OCI-M1 (cell line): ENCODE data around the gene NEDD8.
A peak's percentile ranks its signal among the peaks of the same experiment; 100 is the strongest.

Experiments
- DNase-seq: peaks from one replicate; lab custom pipeline; 2025; lab: John Stamatoyannopoulos, UW

NEDD8 gene

DNA sequence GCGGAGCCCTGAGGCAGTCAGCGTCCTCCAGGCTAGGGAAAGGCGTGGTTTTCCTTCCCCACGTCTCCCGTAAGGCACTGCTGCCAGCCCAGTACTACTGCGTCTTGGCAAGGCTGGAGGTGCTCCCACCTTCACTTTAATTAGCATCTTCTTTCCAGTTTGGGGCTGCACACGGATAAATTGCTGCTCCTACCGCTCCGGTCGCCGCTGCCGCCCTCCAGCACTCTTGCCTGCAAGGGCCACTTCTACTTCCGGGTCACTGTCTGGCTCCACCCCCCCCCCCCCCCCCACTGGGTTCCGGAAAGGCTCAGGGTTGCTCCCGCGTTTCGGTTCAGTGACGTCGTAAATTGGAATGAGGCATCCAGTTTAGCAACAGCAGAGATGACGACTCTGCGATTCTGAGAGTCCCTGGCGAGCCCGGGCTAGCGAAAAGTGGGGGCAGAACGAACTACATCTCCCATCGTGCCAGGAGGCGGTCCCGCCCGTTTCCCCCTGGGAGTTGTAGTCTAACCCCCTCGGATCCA is at the start of gene NEDD8:
Gene NEDD8 (minus strand): TSS at position 247 of the 524 bp plus-strand sequence. CDS start 100 bp downstream, at position 147.
- peak; percentile 92 for DNase-seq

DNA sequence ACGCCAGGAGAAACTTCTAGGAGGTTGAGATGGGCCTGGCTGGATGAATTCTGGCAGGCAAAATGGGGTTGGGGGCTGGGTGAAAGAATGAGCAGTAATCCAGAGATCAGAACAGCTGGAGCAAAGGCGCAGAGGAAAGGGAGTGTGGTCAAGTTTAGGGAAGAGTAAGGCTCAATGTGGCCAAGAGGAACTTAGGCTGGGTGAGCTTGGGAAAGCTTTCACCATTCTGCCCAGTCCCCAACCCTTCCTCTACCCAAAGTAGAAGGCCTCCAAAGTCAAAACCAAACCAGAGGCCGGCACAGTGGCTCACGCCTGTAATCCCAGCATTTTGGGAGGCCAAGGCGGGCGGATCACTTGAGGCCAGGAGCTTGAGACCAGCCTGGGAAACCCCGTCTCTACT is 49.5 kb upstream of the NEDD8 start:
- no peak for DNase-seq

DNA sequence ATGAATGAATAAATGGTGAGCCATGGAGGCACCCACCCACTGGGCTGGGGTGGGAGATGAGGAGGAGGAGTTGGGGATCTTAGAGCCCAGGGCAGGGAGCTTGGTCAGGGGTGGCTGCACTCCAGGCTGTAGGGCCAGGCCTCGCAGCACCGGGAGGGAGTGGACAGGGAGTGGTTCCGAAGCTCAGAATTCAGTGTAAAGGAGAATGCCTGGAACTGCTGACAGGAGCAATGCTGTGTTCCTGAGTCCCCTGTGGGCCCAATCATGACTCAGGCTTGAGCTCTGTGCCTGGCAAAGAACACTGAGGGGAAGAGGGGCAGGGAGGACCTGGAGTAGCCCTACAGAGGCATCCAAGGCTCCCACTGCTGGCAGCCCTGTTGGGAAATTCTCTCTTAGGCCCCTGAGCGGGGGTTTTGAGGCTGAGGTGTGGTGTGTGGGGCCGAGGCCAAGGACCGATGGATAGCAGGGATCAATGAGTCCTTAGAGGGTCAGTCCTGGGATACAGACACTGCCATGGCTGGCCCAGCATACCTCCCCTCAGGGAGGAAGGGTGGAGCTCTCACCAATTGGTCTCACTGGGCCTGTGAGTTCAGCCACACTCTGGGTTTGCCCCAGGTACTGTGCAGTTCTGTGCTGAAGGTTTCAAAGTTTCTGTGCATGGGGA is 48.8 kb upstream of the NEDD8 start:
- DNase-seq, result no peak

DNA sequence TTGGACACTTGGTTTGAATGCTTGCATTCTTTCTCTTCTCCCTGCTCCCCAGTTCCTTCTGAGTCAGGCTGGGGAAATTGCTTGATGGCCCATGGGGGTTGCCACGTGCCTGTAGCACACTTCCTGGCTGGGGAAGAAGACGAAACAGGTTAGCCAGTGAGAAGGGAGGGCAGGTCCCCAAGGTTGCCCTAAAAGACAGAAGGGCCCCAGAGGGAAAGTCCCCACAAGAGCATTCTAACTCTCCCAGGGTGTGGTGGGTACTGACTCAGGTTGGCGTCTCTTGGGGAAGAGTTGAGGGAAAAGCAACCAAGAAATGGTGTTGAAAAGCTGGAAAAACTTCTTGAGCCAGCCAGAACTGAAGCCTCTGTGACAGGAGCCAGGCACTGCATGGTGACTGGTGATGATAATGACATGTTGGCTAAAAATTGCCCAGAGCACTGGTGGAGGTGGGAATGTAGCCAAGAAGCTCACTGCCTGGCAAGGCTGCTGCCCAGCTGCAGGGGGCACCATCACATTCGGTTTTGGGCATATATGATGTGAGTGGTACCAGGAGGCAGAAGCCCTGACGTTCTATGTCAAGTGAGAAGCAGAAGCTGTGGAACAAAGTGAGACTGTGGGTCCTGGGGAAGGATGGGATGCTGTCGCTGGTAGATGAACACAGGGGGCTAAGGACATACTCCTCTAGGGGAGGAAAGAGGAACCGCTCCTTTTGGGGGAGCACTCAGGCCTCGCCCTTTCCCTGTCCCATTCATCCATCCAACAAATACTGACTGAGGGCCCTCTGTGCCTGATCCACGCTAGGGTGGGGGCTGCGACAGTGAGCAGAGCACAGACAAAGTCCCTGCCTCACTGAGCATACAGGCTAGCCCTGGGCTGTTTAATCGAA is 47.4 kb upstream of the NEDD8 start:
- no peak for DNase-seq

DNA sequence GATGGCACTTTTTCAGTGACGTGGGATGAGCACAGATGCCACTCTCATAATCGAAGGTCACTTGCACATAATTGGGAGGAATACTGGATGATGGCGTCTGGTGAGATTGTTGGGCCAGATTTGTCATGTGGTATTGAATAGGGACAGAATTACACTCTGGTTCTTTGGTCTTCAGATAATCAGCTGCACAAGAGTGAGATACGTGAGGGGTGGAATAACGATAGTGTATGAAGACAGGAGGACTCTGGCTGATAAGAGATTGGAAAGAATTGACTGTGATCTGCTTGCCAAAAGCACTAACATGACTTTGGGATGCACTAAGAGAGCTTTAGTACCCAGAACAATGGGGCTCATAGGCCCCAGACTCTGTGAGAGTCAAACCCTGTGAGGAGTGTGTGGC is 46.3 kb upstream of the NEDD8 start:
- peak; percentile 30 for DNase-seq

DNA sequence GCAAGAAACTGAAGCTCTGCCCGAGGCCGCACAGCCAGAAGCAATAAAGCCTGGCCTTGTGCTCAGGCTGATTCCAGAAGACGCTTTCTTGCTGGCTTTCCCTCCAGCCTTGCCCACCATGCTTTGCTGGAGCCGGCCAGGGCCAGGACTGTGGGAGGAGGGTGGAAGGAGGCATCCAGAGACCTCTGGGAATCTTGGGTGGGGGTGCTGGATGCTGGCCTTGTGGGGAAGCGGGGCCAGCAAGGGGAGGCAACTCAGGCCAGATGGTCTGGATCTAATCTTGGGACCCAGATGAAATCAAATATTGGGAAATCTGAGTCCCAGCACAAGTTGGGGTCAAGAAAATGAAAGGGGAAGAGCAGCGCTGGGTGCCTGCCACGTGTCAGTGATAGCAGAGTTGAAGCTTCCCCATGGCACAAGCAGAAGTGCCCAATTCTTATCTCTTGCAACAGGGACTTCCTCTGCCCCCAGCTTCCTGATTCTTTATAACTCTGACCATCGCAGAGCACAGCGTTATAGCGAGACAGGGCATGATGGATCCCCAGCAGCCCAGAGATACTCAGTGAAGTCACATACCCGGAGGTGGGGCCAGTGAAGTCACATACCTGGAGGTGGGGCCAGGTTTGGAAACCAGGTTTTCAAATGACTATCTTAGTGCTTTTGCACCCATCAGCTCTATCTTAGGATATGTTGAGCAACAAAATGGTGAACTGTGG is 45.6 kb upstream of the NEDD8 start:
- peak; percentile 85 for DNase-seq

DNA sequence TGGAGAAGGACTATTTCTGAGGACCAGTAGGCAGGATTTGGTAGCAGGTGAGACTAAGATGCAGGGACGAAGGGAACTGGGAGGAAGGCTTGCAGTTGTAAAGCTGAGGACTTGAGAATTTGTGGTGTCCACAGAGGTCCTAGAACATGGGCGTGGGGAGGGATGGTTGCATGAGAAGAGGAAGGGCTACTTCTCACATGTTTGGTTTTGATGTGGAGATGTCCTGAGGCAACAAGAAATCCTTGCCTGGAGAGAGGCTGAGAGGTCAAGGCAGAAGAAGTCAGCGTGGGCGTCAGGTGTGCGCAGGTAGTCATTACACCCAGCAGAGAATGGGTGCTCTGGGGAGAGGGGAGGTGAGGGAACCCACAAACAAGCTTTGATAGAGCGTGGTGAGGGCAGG is 44.9 kb upstream of the NEDD8 start:
- no peak for DNase-seq

DNA sequence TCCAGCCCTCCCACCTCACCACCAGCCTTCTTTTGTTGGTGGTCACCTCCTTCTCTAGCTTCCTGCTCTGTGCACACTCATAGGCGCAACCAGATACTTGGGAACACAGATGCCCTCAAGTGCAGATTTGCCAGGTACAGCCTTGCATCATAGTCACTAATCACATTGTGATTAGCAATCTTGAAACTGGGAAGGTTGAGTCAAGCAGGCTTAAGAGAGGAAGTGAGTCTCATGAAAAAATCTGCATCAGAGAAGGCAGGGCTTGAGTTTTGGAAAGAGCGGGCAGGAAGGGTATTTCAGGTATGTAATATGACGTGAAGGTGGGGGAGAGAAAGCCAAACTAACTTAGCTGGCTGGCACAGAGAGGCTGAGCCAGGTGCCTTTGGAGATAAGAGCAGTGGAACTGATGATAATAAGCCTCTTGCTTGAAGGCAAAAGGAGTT is 42.0 kb upstream of the NEDD8 start:
- peak; percentile 31 for DNase-seq

DNA sequence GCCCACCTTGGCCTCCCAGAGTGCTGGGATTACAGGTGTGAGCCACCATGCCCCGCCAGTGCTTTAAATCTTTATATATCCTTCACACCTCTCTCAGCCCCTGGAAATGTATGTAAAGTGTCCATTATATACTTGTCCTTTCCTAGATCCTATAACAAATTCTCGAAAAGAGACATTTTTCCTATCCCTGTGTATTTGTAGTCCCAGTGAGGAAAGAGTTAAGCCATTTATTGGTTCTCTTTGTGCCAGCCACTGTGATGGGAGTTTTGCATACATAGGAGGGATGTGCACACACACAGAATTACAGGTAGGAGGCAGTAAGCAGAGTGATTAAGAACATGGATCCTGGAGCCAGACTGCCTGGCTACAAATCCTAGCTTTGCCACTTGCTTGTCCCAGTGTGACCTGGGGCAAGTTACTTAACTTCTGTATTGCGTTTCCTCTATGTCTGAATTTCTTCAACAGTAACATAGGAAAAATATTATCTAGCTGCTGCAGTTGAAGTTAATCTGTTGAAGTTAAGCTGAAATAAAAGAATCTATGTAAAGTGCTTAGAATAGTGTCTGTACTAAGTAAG is 41.3 kb upstream of the NEDD8 start:
- peak; percentile 36 for DNase-seq

DNA sequence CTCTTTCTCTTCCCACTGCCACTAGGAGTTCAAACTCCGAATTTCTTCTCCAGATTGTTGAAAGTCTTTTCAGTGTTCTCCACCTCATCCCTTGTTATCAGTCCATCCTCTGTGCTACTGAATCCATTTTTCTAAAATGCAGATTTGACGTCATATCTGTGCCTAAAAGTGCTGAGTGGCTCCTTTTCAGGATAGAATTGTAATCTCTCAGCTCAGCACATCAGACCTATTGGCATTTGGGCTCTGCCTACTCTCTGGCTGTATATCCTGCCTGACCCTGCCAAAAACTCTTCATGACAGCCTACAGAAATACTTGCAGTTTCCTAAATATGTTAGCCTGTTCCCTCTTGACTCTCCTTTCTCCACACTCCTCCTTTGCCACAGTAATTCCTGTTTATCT is 40.3 kb upstream of the NEDD8 start:
- no peak for DNase-seq

DNA sequence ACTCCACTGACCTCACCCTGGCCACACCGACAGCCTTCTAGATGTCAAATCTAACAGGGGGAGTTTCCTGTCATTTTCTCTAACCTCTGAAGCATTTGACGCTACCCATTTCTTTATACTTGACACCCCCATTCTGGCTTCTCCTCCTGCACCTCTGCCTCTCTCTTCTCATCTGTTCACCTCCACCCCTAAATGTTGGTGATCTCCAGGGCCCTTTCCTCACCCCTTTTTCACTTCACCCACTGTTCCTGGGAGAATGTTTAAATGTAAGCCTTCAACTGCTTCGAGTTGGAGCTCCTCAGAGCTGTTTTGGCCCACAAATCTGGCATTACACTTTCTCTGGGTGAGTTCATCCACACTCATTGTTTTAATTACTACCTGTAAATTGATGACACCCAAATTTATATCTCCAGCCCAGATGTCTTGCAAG is 39.7 kb upstream of the NEDD8 start:
- DNase-seq, result no peak

DNA sequence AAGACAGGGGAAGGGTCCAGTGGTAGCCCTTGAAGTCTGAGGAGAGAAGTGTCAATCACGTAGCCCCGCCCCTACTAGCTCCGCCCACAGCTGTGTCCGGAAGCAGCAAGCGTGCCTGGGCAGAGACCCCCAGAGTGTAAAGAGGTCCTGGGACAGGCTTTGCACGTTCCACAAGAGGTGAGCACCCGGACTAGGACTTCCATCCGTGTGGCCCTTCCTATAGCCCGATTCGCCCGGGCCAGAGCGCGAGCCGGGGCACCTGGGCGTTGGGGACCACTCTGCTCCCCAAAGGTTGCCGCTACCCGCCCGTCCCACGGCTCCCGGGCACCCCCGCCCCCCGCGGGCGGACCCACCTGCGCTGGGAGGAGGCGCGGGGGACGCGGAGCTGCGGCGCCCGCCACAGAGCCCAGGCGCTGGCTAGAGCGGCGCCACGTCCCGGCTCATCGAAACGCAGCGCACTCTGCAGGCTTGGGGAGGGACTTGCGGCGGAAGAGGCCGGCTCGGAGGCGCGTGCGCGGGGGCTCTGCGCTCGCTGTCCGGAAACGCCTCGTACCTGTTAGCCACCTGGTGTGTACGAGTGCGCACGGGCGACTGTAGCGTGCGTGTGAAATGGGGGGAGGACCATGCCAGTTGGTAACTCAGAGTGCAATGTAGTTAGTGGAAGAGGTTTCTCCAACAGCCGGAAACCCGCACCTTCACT is 39.1 kb upstream of the NEDD8 start, which contains the start of gene RABGGTA:
Gene RABGGTA (minus strand): TSS at position 464 of the 700 bp plus-strand sequence. CDS start 482 bp downstream, outside the sequence.
- DNase-seq, result peak; percentile 91

DNA sequence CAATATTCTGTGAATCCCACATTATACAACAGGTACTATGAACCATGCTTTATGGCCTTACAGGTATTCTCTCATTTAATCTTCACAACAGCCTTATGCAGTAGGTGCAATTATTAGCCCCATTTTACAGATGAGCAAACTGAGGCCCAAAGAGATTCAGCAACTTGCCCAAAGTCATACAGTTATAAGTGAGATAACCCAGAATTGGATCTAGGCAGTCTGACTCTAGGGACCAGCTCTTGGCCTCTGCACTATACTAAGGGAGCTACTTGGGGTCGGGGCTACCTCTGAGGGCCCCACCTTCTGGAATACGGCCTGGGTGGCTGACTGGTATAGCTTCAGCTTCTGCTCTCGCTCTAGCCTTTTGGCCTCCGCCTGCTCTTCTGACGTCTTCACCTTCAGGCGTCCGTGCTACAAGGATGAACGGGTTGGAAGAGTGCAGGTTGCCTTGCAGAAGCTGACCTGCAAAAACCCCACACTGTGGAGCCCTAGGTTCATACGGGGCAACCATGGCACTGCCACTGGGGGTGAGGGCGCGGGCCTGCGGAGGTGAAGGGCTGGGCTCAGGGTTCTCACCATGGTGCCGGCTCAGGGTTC is 38.5 kb upstream of the NEDD8 start:
- DNase-seq, result peak; percentile 40

DNA sequence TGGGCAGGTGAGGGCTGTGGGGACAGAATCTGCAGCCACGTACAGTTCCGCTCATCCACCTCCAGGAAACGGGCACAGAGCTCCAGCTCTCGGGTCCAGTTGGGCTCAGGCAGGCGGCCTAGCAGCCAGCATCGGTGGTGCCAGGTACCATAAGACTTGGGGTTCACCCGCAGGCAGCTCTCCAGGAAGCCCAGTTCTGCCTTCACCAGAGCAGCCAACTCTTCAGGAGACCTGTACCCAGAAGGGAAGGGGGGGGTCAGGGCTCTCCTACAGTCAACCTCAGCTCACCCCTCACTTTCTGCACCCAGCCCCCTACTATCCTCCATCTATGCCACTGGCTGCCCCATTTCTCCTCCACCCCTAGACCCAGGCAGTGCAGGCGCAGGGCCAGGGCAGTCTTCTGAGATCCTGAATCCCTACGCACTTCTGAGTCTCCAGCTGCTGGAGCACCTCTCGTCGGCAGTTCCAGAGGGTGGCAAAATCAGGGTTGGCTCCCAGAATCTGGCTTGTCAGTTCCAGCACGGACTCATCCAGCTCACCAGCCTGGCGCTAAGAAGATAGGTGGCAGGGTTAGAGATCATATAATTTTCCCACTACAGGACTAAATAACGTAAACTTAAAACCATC is 37.9 kb upstream of the NEDD8 start:
- DNase-seq, result no peak

DNA sequence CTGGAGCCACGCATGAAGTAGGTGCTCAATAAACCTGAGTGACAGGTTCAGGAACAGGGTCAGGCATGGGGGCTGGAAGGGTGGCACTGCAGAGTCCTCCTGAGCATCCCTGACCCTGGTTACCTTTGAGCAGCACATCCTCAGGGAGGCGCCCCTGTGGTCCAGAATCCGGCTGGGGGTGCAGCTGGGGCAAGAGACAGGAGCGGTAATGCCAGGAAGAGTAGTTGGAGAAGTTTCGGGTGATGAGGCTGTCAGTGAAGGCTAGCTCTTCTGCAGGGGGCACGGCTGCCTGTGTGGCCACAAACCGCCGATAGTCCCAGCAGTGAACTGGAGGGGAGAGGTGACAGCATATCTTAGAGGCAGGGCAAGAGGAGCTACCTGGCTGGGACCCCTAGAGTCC is 37.2 kb upstream of the NEDD8 start:
- no peak for DNase-seq

DNA sequence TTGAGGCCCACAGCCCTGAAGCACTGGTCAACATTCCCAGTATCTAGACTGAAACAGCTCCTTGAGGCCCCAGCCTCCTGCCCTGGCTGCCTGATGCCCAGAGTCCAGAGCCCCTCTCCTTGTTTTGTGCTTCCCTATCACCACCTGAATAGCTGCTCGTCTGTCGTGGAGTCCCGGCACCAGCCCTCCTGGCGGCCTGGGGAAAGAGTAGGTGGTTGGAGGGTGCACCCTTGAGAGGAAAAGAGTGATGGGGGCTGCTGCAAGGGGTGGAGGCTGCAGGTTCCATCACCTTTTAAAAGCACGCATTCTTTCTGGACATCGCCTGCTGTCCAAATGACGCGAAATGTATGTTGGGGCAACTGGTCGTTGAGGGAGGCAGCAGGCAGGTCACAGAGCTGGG is 36.1 kb upstream of the NEDD8 start:
- DNase-seq, result no peak

DNA sequence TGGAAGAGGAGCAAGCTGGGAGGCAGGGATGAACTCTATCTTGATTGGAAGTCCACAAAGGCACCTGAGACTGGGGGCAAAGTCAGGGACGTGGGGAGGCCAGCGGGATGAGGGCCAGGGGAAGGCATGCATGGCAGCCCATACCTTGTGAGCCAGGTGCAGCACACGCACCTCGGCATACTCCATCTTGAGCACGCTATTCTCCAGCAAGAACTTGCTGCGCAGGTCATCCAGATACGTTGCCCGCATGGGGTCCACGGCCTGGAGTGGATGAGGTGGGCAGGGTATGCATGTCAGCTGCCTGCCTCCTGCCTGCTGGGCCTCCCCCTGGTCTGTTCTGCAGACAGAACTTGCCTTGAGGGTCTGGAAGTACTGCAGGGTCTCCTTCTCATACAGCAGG is 35.3 kb upstream of the NEDD8 start:
- DNase-seq, result no peak

DNA sequence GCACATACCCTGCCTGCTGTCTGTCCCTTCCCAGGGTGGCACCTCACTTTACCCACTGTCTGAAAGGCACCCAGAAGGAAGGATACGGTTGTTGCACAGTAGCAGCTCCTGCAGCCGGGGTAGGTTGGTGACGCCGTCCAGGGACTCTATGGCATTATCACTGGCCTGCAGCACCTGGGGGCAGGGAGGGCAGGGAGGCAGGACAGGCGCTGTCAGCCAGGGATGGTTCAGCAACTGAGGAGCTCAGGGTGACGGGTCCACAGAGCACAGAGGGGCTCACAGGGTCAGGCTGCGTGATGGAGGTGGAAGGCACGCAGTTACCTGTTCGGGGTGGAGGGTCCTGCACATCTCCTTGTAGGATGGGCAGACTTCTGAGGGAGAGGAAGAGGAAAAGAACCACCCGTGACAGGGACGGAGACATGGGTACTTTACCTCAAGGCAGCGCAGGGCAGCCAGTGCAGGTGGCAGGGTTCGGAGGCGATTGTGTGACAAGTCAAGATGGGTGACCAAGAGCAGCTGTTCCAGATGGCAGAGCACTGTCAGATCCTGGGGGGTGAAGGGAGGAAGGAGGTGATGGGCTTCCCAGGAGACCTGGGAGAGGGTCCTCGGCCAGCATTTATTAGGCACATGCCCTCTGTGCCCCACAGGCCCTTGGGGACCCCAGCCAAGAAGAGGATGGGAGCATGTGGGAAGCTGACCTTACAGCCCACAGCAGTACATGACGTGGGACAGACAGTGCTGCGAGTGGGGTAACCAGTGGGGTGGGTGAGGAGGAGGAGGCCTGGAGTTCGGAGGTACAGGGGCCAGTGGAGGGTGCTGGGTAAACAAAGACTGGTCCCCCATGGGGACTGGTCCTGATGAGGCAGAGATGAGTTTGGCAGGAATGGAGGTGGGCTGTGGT is 34.4 kb upstream of the NEDD8 start:
- no peak for DNase-seq

DNA sequence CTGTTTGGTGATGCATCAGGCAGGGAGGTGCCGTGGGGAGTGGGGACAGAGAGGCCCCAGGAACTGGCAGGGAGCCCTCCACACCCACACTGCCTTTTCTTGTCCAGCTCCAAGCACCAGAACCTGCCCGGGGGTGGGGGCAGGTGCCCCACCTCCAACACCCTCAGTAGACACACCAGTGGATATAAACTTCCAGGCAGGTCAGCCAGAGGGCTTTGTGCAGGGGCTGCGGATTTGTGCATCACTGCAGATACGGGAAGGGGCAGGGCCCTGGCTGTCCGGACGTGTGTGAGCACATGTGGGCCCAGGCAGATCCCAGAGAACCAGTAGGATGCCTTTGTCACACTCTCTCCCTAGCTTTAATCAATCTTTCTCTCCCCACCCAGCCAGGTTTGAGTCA is 32.1 kb upstream of the NEDD8 start:
- DNase-seq, result no peak
